Measurements from ENCODE around the gene LSM12.

DNA sequence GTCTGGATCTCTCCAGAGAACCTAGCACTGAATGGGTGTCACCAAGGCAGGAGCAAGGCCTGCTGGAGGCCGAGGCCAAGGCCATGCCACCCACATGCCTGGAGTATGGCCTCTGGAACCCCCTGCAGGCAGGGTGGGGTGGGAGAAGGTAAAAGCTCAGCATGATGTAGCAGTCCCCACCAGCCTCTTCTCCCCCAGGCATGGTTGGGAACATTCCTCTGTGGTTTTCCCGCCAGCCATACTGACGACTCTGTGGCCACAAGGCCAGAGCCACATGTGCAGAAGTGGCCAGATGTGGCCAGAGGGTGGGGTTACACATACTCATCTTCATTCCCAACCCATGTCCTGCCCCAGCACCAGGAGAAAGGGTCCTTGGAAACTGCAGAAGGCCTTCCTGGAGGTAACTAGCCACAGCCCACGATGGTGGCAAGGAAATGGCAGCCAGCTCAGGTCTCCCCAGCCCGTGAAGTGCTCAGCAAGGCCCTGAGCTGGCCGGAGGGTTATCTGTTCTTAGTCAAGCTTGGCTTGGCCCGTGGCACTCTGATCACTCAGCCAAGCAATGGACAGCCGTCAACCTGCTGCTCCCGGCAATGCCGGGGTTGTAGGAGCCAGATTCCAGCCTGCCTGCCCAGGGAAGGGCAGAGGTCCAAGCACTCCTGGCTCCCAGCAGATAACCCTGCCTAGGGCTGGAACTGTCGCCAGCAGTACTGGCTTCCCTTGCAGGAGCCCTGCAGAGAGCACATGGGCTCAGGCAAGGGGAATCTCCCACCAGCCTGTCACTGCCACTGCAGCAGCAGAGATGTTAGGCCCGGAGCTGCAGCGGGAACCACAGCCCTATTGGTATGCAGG lies 30.9 kb upstream of the LSM12 start:
- TF ChIP-seq, protein P1, sequence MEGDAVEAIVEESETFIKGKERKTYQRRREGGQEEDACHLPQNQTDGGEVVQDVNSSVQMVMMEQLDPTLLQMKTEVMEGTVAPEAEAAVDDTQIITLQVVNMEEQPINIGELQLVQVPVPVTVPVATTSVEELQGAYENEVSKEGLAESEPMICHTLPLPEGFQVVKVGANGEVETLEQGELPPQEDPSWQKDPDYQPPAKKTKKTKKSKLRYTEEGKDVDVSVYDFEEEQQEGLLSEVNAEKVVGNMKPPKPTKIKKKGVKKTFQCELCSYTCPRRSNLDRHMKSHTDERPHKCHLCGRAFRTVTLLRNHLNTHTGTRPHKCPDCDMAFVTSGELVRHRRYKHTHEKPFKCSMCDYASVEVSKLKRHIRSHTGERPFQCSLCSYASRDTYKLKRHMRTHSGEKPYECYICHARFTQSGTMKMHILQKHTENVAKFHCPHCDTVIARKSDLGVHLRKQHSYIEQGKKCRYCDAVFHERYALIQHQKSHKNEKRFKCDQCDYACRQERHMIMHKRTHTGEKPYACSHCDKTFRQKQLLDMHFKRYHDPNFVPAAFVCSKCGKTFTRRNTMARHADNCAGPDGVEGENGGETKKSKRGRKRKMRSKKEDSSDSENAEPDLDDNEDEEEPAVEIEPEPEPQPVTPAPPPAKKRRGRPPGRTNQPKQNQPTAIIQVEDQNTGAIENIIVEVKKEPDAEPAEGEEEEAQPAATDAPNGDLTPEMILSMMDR (IDR thresholded peaks at IDR 0.05) = no peak
- TF ChIP-seq EP300 (IDR thresholded peaks at IDR 0.05; ENCODE audit: borderline replicate concordance in 1 of 2, low read depth in 1 of 2, low read length in 1 of 2) (no peak), RXRA (IDR thresholded peaks at IDR 0.05; ENCODE audit: borderline replicate concordance, low read depth) (no peak), JUND (IDR thresholded peaks at IDR 0.05) (no peak), ELF1 (IDR thresholded peaks at IDR 0.05) (no peak), RAD21 (IDR thresholded peaks at IDR 0.05; ENCODE audit: low read length) (no peak)
- TF ChIP-seq, protein P2, sequence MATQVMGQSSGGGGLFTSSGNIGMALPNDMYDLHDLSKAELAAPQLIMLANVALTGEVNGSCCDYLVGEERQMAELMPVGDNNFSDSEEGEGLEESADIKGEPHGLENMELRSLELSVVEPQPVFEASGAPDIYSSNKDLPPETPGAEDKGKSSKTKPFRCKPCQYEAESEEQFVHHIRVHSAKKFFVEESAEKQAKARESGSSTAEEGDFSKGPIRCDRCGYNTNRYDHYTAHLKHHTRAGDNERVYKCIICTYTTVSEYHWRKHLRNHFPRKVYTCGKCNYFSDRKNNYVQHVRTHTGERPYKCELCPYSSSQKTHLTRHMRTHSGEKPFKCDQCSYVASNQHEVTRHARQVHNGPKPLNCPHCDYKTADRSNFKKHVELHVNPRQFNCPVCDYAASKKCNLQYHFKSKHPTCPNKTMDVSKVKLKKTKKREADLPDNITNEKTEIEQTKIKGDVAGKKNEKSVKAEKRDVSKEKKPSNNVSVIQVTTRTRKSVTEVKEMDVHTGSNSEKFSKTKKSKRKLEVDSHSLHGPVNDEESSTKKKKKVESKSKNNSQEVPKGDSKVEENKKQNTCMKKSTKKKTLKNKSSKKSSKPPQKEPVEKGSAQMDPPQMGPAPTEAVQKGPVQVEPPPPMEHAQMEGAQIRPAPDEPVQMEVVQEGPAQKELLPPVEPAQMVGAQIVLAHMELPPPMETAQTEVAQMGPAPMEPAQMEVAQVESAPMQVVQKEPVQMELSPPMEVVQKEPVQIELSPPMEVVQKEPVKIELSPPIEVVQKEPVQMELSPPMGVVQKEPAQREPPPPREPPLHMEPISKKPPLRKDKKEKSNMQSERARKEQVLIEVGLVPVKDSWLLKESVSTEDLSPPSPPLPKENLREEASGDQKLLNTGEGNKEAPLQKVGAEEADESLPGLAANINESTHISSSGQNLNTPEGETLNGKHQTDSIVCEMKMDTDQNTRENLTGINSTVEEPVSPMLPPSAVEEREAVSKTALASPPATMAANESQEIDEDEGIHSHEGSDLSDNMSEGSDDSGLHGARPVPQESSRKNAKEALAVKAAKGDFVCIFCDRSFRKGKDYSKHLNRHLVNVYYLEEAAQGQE (IDR thresholded peaks at IDR 0.05; ENCODE audit: low read depth, low read length) = no peak
